ENCODE data around the gene PEX5. TPM values are rescaled to one million over a fixed set of nuclear protein-coding genes. Genes with fewer than 3 reads are reported as not detected.

The PEX5 gene
- total and polyA plus RNA-seq, 2 of the 8 experiments (the other 6 are each of a cell fraction or from before 2014, with no cell fraction given) = 16.8 to 50.5 TPM

DNA sequence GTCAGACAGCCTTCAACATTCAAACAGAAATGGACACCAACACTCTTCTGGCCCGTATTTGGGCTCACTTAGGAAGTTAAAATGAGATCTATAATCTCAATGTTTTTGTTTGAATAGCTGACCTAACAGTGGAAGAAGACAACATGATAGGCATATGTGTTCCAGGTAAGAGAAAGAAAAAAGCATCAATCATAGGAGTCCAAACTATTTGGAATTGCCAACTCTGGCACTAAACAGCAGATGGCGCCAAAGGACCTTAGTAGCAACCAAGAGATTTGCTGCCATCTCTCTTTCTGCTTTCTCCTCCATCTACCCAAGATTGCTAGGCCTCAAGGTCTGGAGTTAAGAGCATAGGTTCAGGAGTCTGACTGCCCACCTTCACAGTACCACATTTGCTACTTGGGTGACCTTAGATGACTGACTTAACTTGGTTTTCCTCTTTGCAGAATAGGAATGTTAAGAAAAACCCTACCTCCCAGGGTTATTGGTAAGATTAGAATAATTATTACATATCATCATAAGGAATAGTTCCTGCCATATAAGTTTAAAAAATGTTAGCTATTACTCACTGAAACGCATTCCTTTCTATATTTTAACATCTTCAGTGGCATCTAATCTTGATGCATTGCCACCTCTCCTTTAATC, 30.2 kb downstream of the PEX5 start:
- Histone ChIP-seq H3K27ac (ENCODE audit: low read depth, low read length) (no peak overlapping the region), H2AFZ (ENCODE audit: low read length) (no peak overlapping the region), H2BK12ac (ENCODE audit: low read depth, low read length) (no peak overlapping the region), H4K8ac (ENCODE audit: extremely low read depth, insufficient read depth, low read length) (no peak overlapping the region), H4K20me1 (replicated peaks in 1 of 2; ENCODE audit: control insufficient read depth in 1 of 2, insufficient read depth in 2 of 2, low read length in 2 of 2) (no peaks in the 10 kb centered on the region), H3K79me1 (ENCODE audit: low read depth, low read length) (no peaks in the 10 kb centered on the region), H2BK20ac (ENCODE audit: low read length) (no peak overlapping the region), H3K4ac (replicated peaks; ENCODE audit: insufficient read length, low read depth, low read length) (no peak overlapping the region), H2BK15ac (ENCODE audit: low read length) (no peak overlapping the region), H2BK120ac (replicated peaks; ENCODE audit: low read depth, low read length) (no peak overlapping the region), H4K91ac (replicated peaks; ENCODE audit: insufficient read length, low read length) (no peak overlapping the region), H3K23me2 (ENCODE audit: low read depth, low read length) (no peaks in the 10 kb centered on the region), H3K9me3 (ENCODE audit: insufficient read depth in 2 of 2, low read depth in 1 of 2, low read length in 1 of 2) (peaks cover 0 to 11% of the 10 kb centered on the region in 2 experiments; a peak in 3 of 4 replicates), H3K79me2 (ENCODE audit: control insufficient read depth in 1 of 2, insufficient read depth in 2 of 2, low read length in 2 of 2) (no peaks in the 10 kb centered on the region), H3K56ac (replicated peaks; ENCODE audit: insufficient read length, low read depth, low read length) (no peak overlapping the region), H3K9ac (replicated peaks in 1 of 4; ENCODE audit: extremely low read depth in 1 of 4, low read depth in 3 of 4, low read length in 3 of 4) (no peak overlapping the region), H2BK5ac (ENCODE audit: low read depth, low read length) (no peak overlapping the region), H4K5ac (ENCODE audit: insufficient read length, low read depth, low read length) (no peak overlapping the region), H3K4me3 (ENCODE audit: extremely low read depth in 1 of 4, insufficient read depth in 2 of 4, low read depth in 3 of 4, low read length in 4 of 4) (no peak overlapping the region), H3K23ac (ENCODE audit: insufficient read length) (no peak overlapping the region), H3K36me3 (ENCODE audit: control insufficient read depth in 2 of 4, insufficient read depth in 4 of 4, low read length in 3 of 4) (no peaks in the 10 kb centered on the region), H3K4me1 (replicated peaks in 1 of 4; ENCODE audit: control insufficient read depth in 3 of 4, insufficient read depth in 4 of 4, low read length in 3 of 4) (peaks cover 0 to 5% (median 3%) of the 10 kb centered on the region in 4 experiments; a peak in 6 of 7 replicates), H2AK5ac (ENCODE audit: low read depth, low read length) (no peak overlapping the region), H3K18ac (ENCODE audit: extremely low read depth, low read length) (no peak overlapping the region), H3K14ac (ENCODE audit: insufficient read length) (no peak overlapping the region), H3K27me3 (replicated peaks in 1 of 4; ENCODE audit: control insufficient read depth in 3 of 4, extremely low read depth in 1 of 4, insufficient read depth in 3 of 4, low read length in 3 of 4) (no peaks in the 10 kb centered on the region), H3K4me2 (ENCODE audit: insufficient read depth in 1 of 2, low read depth in 2 of 2, low read length in 2 of 2) (no peak overlapping the region)
- TF ChIP-seq YY1 (IDR thresholded peaks at IDR 0.05; ENCODE audit: low read depth, low read length) (peak; percentile 81), EP300 (IDR thresholded peaks at IDR 0.05; ENCODE audit: borderline replicate concordance in 1 of 2, low read depth in 2 of 2, low read length in 2 of 2) (no peak), RAD21 (IDR thresholded peaks at IDR 0.05 in 1 of 2, conservative IDR thresholded peaks at IDR 0.05 in 1 of 2; ENCODE audit: low read depth in 2 of 2, low read length in 2 of 2) (peak; percentile 100), TEAD4 (IDR thresholded peaks at IDR 0.05; ENCODE audit: low read depth, low read length) (0 out of 2 replicates have a peak, but pooled peaks have one; percentile 3)
- TF ChIP-seq, protein P1, sequence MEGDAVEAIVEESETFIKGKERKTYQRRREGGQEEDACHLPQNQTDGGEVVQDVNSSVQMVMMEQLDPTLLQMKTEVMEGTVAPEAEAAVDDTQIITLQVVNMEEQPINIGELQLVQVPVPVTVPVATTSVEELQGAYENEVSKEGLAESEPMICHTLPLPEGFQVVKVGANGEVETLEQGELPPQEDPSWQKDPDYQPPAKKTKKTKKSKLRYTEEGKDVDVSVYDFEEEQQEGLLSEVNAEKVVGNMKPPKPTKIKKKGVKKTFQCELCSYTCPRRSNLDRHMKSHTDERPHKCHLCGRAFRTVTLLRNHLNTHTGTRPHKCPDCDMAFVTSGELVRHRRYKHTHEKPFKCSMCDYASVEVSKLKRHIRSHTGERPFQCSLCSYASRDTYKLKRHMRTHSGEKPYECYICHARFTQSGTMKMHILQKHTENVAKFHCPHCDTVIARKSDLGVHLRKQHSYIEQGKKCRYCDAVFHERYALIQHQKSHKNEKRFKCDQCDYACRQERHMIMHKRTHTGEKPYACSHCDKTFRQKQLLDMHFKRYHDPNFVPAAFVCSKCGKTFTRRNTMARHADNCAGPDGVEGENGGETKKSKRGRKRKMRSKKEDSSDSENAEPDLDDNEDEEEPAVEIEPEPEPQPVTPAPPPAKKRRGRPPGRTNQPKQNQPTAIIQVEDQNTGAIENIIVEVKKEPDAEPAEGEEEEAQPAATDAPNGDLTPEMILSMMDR (IDR thresholded peaks at IDR 0.05; ENCODE audit: control extremely low read depth in 1 of 3, insufficient read depth in 1 of 3, low read depth in 1 of 3, low read length in 3 of 3) = peak in 2 of 3 experiments; percentile 94 to 96; a peak in 3 of 4 replicates
- CTCF ChIA-PET (ENCODE audit: partially characterized antibody) = interaction anchor here (0.8 to 4.0 kb wide), 19 partner anchors 10 to 419 kb away, joined by 3 to 31 read pairs (median 4); no protein-coding TSS in a partner anchor
- POLR2A ChIA-PET (ENCODE audit: partially characterized antibody) = no interaction called here
- WGBS, 2 experiments (ENCODE audit: extremely low coverage in 1 of 2, insufficient coverage in 1 of 2, insufficient read length in 1 of 2, insufficient replicate concordance in 2 of 2, low coverage in 1 of 2, low lambda C conversion rate in 2 of 2, missing lambda C conversion rate in 1 of 2) = 29% methylated on average over 3 of the region's 3 CpGs; no CpG with 5 or more reads in 1 of the 2 experiments
- DNase-seq (ENCODE audit: low read depth in 1 of 2, low spot score in 2 of 2) (peak; percentile 34 to 69), FAIRE-seq (peak; percentile 100)
